Activated naive CD8-positive, alpha-beta T cell (primary cell): Measurements from ENCODE around the gene CAPN12.

Source experiments
- H3K27ac Mint-ChIP-seq: one replicate; pipeline ENCODE4 v1.8.0; 2021; ENCODE audit warnings: mixed read lengths
- H3K27me3 Mint-ChIP-seq: one replicate; pipeline ENCODE4 v1.8.0; 2021; ENCODE audit warnings: mixed read lengths
- H3K36me3 Mint-ChIP-seq: one replicate; pipeline ENCODE4 v1.8.0; 2021; ENCODE audit warnings: mixed read lengths
- H3K4me1 Mint-ChIP-seq: one replicate; pipeline ENCODE4 v1.8.0; 2021; ENCODE audit warnings: low read depth, mixed read lengths
- H3K4me3 Mint-ChIP-seq: one replicate; pipeline ENCODE4 v1.8.0; 2021; ENCODE audit warnings: mild to moderate bottlenecking, mixed read lengths
- H3K9me3 Mint-ChIP-seq: one replicate; pipeline ENCODE4 v1.8.0; 2021; ENCODE audit warnings: low read depth, mixed read lengths

CAPN12 gene

DNA sequence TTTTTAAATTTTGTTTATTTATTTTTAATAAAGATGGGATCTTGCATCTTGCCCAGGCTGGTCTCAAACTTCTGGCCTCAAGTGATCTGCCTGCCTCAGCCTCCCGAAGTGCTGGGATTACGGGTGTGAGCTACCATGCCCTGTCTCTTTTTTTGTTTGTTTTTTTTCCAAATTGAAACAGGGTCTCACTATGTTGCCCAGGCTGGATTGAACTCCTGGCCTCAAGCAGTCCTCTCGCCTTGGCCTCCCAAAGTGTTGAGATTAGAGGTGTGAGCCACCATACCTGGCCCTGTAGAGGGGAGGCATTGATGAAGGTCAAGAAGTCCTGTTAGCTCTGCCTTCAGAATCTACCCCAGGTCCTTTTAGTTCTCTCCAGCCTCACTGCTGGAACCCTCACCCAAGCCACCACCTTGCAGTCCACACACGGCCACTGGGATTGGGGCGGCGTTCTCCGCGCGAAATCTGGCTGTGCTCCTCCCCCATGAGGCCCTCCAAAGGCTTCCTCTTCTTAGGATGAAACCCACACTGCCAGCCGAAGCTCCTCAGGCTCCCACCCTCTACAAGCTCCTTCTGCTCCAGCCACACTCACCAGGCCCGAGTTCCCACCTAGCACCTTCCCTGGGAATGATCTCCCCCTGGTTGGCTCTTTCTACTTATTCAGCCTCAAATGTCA lies 61.9 kb downstream of the CAPN12 start:
- Mint-ChIP-seq H3K9me3 (no peaks in the 10 kb centered on the region), H3K4me3 (no peak overlapping the region), H3K36me3 (peaks cover 13% of the 10 kb centered on the region), H3K27me3 (no peaks in the 10 kb centered on the region), H3K27ac (no peak overlapping the region), H3K4me1 (peaks cover 56% of the 10 kb centered on the region)
